PFSK-1 (cell line): Measurements from ENCODE around the gene DSTYK. TPM values are rescaled to one million over a fixed set of nuclear protein-coding genes. Genes with fewer than 3 reads are reported as not detected.

Experiments
- FOXP2 ChIP-seq: optimal IDR thresholded peaks from 2 replicates; pipeline ENCODE3; 2011; ENCODE audit warnings: borderline replicate concordance, control low read depth, inconsistent platforms; ENCODE audit not compliant: insufficient read depth; ENCODE audit errors: extremely low read length, extremely low read depth
- POLR2AphosphoS5 ChIP-seq: IDR thresholded peaks from 2 replicates; pipeline ENCODE4 v1.6.1; 2012; ENCODE audit warnings: low read depth, mild to moderate bottlenecking, control low read depth, low read length, moderate library complexity
- SIN3A ChIP-seq: IDR thresholded peaks from 2 replicates; pipeline ENCODE4 v1.6.1; 2012; ENCODE audit warnings: mild to moderate bottlenecking, low read length, moderate library complexity, borderline replicate concordance; ENCODE audit not compliant: insufficient read depth
- TAF1 ChIP-seq: IDR thresholded peaks from 2 replicates; pipeline ENCODE4 v1.6.1; 2012; ENCODE audit warnings: low read length, control low read depth, borderline replicate concordance; ENCODE audit not compliant: insufficient read depth
- polyA plus RNA-seq: library from polyadenylated mRNA; unstranded; fragments of >200 nt; gene quantifications from one replicate; pipeline ENCODE4 v1.2.1, GENCODE V29; 2012; ENCODE audit warnings: low read depth, missing spikeins; ENCODE audit not compliant: insufficient read length
- TF ChIP-seq, protein P1 (sequence below), 2 experiments: IDR thresholded peaks; 2 replicates each; pipeline versions ENCODE4 v1.6.1 to v1.8.0; 2011 to 2012; ENCODE audit warnings: low read depth in 2 of 2, low read length in 2 of 2, control low read depth in 1 of 2, inconsistent platforms in 1 of 2, mild to moderate bottlenecking in 1 of 2, moderate library complexity in 1 of 2; ENCODE audit not compliant: insufficient read depth in 1 of 2

Gene DSTYK, protein sequence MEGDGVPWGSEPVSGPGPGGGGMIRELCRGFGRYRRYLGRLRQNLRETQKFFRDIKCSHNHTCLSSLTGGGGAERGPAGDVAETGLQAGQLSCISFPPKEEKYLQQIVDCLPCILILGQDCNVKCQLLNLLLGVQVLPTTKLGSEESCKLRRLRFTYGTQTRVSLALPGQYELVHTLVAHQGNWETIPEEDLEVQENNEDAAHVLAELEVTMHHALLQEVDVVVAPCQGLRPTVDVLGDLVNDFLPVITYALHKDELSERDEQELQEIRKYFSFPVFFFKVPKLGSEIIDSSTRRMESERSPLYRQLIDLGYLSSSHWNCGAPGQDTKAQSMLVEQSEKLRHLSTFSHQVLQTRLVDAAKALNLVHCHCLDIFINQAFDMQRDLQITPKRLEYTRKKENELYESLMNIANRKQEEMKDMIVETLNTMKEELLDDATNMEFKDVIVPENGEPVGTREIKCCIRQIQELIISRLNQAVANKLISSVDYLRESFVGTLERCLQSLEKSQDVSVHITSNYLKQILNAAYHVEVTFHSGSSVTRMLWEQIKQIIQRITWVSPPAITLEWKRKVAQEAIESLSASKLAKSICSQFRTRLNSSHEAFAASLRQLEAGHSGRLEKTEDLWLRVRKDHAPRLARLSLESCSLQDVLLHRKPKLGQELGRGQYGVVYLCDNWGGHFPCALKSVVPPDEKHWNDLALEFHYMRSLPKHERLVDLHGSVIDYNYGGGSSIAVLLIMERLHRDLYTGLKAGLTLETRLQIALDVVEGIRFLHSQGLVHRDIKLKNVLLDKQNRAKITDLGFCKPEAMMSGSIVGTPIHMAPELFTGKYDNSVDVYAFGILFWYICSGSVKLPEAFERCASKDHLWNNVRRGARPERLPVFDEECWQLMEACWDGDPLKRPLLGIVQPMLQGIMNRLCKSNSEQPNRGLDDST
- polyA plus RNA-seq = 3.4 TPM

DNA sequence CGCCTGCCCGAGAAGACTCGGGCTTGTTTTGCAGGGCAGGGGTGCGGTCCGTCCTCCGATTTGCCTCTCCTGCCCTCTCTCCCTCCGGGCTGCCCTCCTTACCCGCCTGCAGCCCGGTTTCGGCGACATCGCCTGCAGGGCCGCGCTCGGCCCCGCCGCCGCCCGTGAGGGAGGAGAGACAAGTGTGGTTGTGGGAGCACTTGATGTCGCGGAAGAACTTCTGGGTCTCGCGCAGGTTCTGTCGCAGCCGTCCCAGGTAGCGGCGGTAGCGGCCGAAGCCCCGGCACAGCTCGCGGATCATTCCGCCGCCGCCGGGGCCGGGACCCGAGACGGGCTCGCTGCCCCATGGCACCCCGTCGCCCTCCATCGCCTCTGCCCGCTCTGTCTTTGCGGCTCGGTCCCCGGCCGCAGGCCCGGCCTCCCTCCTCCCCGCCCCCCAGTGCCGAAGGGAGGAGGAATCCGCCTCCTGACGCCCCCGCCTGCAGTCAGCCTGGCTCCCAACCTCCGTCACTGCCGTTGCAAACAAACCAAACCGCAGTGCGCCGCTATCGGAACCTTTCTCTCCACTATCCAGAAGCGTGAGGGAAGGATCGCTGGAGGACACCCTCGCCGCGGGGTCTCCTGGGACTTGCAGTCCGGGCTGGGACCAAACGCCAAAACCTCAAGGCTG is at the start of gene DSTYK:
DSTYK (minus strand) TSS at position 534 of the 670 bp plus-strand sequence; CDS start at position 367, 167 bp downstream.
- TF ChIP-seq, protein P1, sequence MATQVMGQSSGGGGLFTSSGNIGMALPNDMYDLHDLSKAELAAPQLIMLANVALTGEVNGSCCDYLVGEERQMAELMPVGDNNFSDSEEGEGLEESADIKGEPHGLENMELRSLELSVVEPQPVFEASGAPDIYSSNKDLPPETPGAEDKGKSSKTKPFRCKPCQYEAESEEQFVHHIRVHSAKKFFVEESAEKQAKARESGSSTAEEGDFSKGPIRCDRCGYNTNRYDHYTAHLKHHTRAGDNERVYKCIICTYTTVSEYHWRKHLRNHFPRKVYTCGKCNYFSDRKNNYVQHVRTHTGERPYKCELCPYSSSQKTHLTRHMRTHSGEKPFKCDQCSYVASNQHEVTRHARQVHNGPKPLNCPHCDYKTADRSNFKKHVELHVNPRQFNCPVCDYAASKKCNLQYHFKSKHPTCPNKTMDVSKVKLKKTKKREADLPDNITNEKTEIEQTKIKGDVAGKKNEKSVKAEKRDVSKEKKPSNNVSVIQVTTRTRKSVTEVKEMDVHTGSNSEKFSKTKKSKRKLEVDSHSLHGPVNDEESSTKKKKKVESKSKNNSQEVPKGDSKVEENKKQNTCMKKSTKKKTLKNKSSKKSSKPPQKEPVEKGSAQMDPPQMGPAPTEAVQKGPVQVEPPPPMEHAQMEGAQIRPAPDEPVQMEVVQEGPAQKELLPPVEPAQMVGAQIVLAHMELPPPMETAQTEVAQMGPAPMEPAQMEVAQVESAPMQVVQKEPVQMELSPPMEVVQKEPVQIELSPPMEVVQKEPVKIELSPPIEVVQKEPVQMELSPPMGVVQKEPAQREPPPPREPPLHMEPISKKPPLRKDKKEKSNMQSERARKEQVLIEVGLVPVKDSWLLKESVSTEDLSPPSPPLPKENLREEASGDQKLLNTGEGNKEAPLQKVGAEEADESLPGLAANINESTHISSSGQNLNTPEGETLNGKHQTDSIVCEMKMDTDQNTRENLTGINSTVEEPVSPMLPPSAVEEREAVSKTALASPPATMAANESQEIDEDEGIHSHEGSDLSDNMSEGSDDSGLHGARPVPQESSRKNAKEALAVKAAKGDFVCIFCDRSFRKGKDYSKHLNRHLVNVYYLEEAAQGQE (IDR thresholded peaks at IDR 0.05; ENCODE audit: insufficient read depth in 1 of 2, low read depth in 2 of 2, low read length in 2 of 2) = 0 out of 4 replicates have a peak, but pooled peaks of 1 of the 2 experiments have one; percentile 16
- TF ChIP-seq TAF1 (peak; percentile 68), FOXP2 (peak; percentile 89), POLR2AphosphoS5 (peak; percentile 68; the same call in 1 of the 2 replicates), SIN3A (no peak; the same call in none of the 2 replicates)

DNA sequence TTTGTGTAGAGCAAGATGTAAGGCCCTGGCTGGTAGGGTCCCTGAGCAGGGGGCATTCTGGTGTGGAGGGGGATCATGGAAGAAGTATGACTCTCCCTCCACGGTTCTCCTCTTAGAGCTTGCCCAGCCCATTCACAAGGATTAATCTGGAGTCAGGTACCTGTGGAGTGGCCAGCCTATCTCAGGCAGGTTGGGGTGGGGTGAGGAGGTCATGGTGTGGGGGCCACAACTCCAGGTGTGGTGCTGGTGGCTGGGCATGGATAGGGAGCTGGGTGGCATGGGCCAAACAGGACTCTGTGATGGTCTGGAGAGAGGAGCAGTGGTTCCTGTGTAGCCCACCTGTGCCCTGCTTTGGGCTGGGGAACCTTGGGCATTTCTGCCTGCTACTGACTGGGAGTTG is 48.5 kb upstream of the DSTYK start:
- no peak for TF ChIP-seq SIN3A
- no peak for TF ChIP-seq POLR2AphosphoS5
- TF ChIP-seq TAF1 = no peak
- no peak for TF ChIP-seq FOXP2
- TF ChIP-seq, protein P1 (IDR thresholded peaks at IDR 0.05; ENCODE audit: insufficient read depth in 1 of 2, low read depth in 2 of 2, low read length in 2 of 2) = no peak

DNA sequence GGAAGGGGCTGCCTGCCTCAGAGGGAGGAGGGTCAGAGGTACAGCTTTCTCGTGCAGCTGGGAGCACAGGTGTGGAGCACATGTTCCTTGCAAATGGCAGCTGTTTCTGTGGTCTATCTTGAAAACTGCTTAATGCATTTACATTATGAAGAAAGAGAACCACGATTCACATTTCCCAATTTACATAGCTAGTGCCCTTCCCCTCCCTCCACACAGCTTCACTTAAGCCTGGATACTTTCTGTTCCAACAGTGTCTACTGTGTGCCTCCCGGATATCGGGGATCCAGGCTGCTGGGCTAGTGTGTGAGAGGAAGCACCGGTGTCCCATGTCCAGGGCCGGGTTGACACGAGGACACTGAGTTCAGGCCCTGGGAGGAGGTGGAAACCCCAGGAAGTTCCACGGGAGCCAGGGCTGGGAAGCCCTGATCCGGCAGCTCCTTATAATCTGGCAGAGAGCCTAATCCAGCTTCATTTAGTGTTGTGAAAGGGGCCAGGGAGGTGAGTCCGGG is 47.9 kb upstream of the DSTYK start:
- TF ChIP-seq, protein P1 (IDR thresholded peaks at IDR 0.05; ENCODE audit: insufficient read depth in 1 of 2, low read depth in 2 of 2, low read length in 2 of 2) = no peak
- TF ChIP-seq SIN3A (no peak), TAF1 (no peak), POLR2AphosphoS5 (no peak), FOXP2 (no peak)

DNA sequence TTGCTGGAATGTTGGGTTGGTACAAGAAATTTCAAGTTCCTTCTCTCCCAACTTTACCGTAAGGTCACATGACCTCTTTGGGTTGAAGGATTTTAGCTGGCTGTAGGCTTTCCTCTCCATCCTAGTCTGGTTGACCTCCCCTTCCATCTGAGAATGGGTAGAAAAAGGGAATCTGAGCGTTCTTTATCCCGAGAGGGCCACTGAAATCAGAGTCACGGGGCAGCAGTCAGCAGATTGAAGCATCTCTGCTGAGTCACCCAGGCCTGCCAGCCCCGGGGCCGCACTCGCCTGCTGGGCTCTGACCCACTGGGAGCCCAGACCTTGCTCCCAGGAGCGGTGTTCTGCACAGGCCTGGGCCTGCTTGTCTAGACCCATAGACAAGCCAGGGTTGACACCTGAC is 47.2 kb upstream of the DSTYK start:
- no peak for TF ChIP-seq POLR2AphosphoS5
- TF ChIP-seq TAF1 = no peak
- TF ChIP-seq FOXP2 = no peak
- TF ChIP-seq, protein P1 (IDR thresholded peaks at IDR 0.05; ENCODE audit: insufficient read depth in 1 of 2, low read depth in 2 of 2, low read length in 2 of 2) = no peak
- TF ChIP-seq SIN3A = no peak
